SK-N-SH (cell line): ENCODE measurements around the gene SLC12A3. TPM values are rescaled to one million over a fixed set of nuclear protein-coding genes. Genes with fewer than 3 reads are reported as not detected.

Experiments
- CTCF ChIA-PET: fragments of 300-600, 350-600 bp; formaldehyde crosslinking; extraction: SDS; loops from one replicate; lab custom pipeline; 2021; lab: Yijun Ruan, JAX
- POLR2A ChIA-PET: fragments of 350-600 bp; sonication (Branson Sonifier 250); formaldehyde crosslinking; extraction: SDS; loops from one replicate; lab custom pipeline; 2020; ENCODE audit warnings: antibody characterized with exemption, inconsistent platforms; lab: Yijun Ruan, JAX
- DNase-seq: peaks from one replicate; pipeline ENCODE4 v3.0.0; 2012
- H2AFZ ChIP-seq: fragments of 200-600 bp; sonication (generic); 2 replicates; pipeline ENCODE4 v1.8.1; 2016; ENCODE audit warnings: antibody characterized with exemption, mild to moderate bottlenecking, low read depth
- H3F3A ChIP-seq: fragments of 200-600 bp; sonication (generic); replicated peaks from 2 replicates; pipeline ENCODE3; 2016; ENCODE audit warnings: antibody characterized with exemption, mild to moderate bottlenecking; ENCODE audit not compliant: insufficient read depth
- H3K27ac ChIP-seq, 2 experiments: fragments of 200-500 bp in 1 of 2; fragments of 200-600 bp in 1 of 2; sonication (Bioruptor generic) in 1 of 2; sonication (generic), shearing (Covaris generic) in 1 of 2; 2 replicates each; pipeline versions ENCODE4 v1.5.1 to v1.6.1; 2014 to 2016; ENCODE audit warnings: low read depth in 2 of 2, inconsistent platforms in 1 of 2, low read length in 1 of 2, mild to moderate bottlenecking in 1 of 2, mixed read lengths in 1 of 2
- H3K27me3 ChIP-seq: fragments of 200-600 bp; sonication (generic), shearing (Covaris generic); 2 replicates; pipeline ENCODE4 v1.6.1; 2016; ENCODE audit warnings: mixed run types; ENCODE audit not compliant: insufficient read depth
- H3K36me3 ChIP-seq, 2 experiments: fragments of 200-500 bp in 1 of 2; fragments of 200-600 bp in 1 of 2; sonication (Bioruptor generic) in 1 of 2; sonication (generic) in 1 of 2; replicated peaks in 1 of 2; 2 replicates each; pipeline versions ENCODE3 to v1.5.1; 2014 to 2016; ENCODE audit warnings: low read length in 1 of 2, mild to moderate bottlenecking in 1 of 2; ENCODE audit not compliant: insufficient read depth in 2 of 2, control insufficient read depth in 1 of 2
- H3K4me1 ChIP-seq, 2 experiments: fragments of 200-500 bp in 1 of 2; fragments of 200-600 bp in 1 of 2; sonication (Bioruptor generic) in 1 of 2; sonication (generic), shearing (Covaris generic) in 1 of 2; 2 replicates each; pipeline versions ENCODE4 v1.5.1 to v1.6.1; 2014 to 2016; ENCODE audit warnings: low read depth in 1 of 2, low read length in 1 of 2, mixed run types in 1 of 2; ENCODE audit not compliant: insufficient read depth in 2 of 2, control insufficient read depth in 1 of 2
- H3K4me2 ChIP-seq: fragments of 200-600 bp; sonication (generic), shearing (Covaris generic); 2 replicates; pipeline ENCODE4 v1.6.1; 2017; ENCODE audit warnings: mixed run types
- H3K4me3 ChIP-seq, 2 experiments: fragments of 200-500 bp in 1 of 2; fragments of 200-600 bp in 1 of 2; sonication (Bioruptor generic) in 1 of 2; sonication (generic), shearing (Covaris generic) in 1 of 2; 2 replicates each; pipeline versions ENCODE4 v1.5.1 to v1.8.1; 2014 to 2016; ENCODE audit warnings: low read depth in 2 of 2, inconsistent platforms in 1 of 2, low read length in 1 of 2, mild to moderate bottlenecking in 1 of 2, mixed read lengths in 1 of 2, moderate library complexity in 1 of 2
- H3K79me2 ChIP-seq: fragments of 200-600 bp; sonication (generic); 2 replicates; pipeline ENCODE4 v1.8.1; 2017; ENCODE audit warnings: mild to moderate bottlenecking; ENCODE audit not compliant: insufficient read depth
- H3K9ac ChIP-seq: fragments of 200-600 bp; sonication (generic); 2 replicates; pipeline ENCODE4 v1.6.1; 2017; ENCODE audit warnings: mixed run types
- H3K9me2 ChIP-seq: fragments of 200-600 bp; sonication (generic); 2 replicates; pipeline ENCODE4 v1.6.1; 2017; ENCODE audit warnings: mixed run types
- H3K9me3 ChIP-seq: fragments of 200-600 bp; sonication (generic); 2 replicates; pipeline ENCODE4 v1.6.1; 2017; ENCODE audit warnings: mixed run types, mild to moderate bottlenecking, moderate library complexity
- H4K20me1 ChIP-seq: fragments of 200-600 bp; sonication (generic); 2 replicates; pipeline ENCODE4 v1.6.1; 2017; ENCODE audit warnings: mild to moderate bottlenecking, mixed run types; ENCODE audit not compliant: insufficient read depth
- ELF1 ChIP-seq: IDR thresholded peaks from 2 replicates; pipeline ENCODE4 v1.4.0; 2012
- FOXJ3 ChIP-seq: sonication (generic); formaldehyde crosslinking; IDR thresholded peaks from 2 replicates; pipeline ENCODE4 v1.5.1; 2020; ENCODE audit warnings: mild to moderate bottlenecking, missing genetic modification reagents
- MEF2A ChIP-seq: IDR thresholded peaks from 2 replicates; pipeline ENCODE4 v1.4.0; 2012; ENCODE audit warnings: low read depth, borderline replicate concordance
- NRF1 ChIP-seq: IDR thresholded peaks from 2 replicates; pipeline ENCODE4 v1.6.1; 2012; ENCODE audit warnings: low read depth, mild to moderate bottlenecking, low read length
- RAD21 ChIP-seq: IDR thresholded peaks from 2 replicates; pipeline ENCODE4 v1.6.1; 2012; ENCODE audit warnings: mild to moderate bottlenecking, low read length
- RFX5 ChIP-seq: IDR thresholded peaks from 2 replicates; pipeline ENCODE4 v1.6.1; 2012; ENCODE audit warnings: mild to moderate bottlenecking, improper control_type of control experiment, low read length
- RXRA ChIP-seq: IDR thresholded peaks from 2 replicates; pipeline ENCODE4 v1.4.0; 2012; ENCODE audit warnings: low read depth, mild to moderate bottlenecking, borderline replicate concordance
- YY1 ChIP-seq: IDR thresholded peaks from 2 replicates; pipeline ENCODE4 v1.4.0; 2012; ENCODE audit warnings: low read depth, mild to moderate bottlenecking
- WGBS: methylation state at CpG from one replicate; pipeline ENCODE4 v1.1.6; 2017; ENCODE audit warnings: low lambda C conversion rate; 5-methylcytosine and 5-hydroxymethylcytosine counted together
- polyA plus RNA-seq, 3 experiments: library from polyadenylated mRNA; depleted of rRNA; stranded (reverse); fragments of >200 nt; gene quantifications; 2 replicates each; pipeline ENCODE4 v1.2.3, GENCODE V29; 2012
- TF ChIP-seq, protein P1 (sequence below): fragments of 200-600 bp; sonication (generic); IDR thresholded peaks from 2 replicates; pipeline ENCODE4 v1.6.1; 2017; ENCODE audit warnings: antibody characterized with exemption, mild to moderate bottlenecking, moderate library complexity
- TF ChIP-seq, protein P2 (sequence below): IDR thresholded peaks from 2 replicates; pipeline ENCODE4 v1.4.0; 2012; ENCODE audit warnings: low read depth, borderline replicate concordance
- TF ChIP-seq, protein P3 (sequence below): IDR thresholded peaks from 2 replicates; pipeline ENCODE4 v1.6.1; 2012; ENCODE audit warnings: mild to moderate bottlenecking, low read depth, low read length, moderate library complexity

Gene SLC12A3
- polyA plus RNA-seq, 1 of the 3 experiments (the other 2 are of a cell fraction), result not detected

DNA sequence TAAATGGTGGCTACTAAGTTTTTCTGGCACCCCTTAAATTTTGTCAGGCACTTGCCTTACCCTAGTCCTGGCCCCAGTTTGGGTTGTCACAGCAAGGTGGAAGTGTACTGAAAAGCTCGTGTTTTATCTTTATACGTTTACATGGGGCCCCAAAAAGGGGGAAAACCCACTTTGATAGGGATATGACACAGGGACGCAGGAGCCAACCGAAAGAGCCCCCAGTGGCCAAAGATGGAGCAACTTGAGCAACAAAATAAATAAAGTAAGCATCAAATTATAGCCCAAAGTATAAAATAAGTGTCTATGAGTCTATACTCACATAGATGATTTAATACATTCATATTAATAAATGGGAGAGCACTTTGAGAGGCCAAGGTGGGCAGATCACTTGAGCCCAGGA is 91.7 kb downstream of the SLC12A3 start:
- Histone ChIP-seq H3K4me1 (peaks cover 0 to 8% of the 10 kb centered on the region in 2 experiments; a peak in 1 of 4 replicates), H3K79me2 (no peaks in the 10 kb centered on the region), H4K20me1 (no peaks in the 10 kb centered on the region), H3K4me3 (no peak overlapping the region), H3K27ac (no peak overlapping the region), H3K9me3 (no peaks in the 10 kb centered on the region), H3K36me3 (no peaks in the 10 kb centered on the region), H3K9me2 (no peaks in the 10 kb centered on the region), H3K9ac (no peak overlapping the region), H3K27me3 (no peaks in the 10 kb centered on the region), H3K4me2 (no peak overlapping the region), H3F3A (no peaks in the 10 kb centered on the region), H2AFZ (no peak overlapping the region)
- no peak for DNase-seq
- CTCF ChIA-PET, result interaction anchor here (1.0 to 1.3 kb wide), 4 partner anchors 10 to 211 kb away, joined by 3 to 6 read pairs (median 3); partner anchors contain the start of gene NLRC5
- 60% methylated on average over 4 of the region's 4 CpGs for WGBS
- POLR2A ChIA-PET, result no interaction called here
- TF ChIP-seq, protein P1, sequence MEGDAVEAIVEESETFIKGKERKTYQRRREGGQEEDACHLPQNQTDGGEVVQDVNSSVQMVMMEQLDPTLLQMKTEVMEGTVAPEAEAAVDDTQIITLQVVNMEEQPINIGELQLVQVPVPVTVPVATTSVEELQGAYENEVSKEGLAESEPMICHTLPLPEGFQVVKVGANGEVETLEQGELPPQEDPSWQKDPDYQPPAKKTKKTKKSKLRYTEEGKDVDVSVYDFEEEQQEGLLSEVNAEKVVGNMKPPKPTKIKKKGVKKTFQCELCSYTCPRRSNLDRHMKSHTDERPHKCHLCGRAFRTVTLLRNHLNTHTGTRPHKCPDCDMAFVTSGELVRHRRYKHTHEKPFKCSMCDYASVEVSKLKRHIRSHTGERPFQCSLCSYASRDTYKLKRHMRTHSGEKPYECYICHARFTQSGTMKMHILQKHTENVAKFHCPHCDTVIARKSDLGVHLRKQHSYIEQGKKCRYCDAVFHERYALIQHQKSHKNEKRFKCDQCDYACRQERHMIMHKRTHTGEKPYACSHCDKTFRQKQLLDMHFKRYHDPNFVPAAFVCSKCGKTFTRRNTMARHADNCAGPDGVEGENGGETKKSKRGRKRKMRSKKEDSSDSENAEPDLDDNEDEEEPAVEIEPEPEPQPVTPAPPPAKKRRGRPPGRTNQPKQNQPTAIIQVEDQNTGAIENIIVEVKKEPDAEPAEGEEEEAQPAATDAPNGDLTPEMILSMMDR, result no peak; the same call in 1 of the 2 replicates
- no peak for TF ChIP-seq NRF1
- TF ChIP-seq MEF2A, result no peak
- TF ChIP-seq, protein P2, sequence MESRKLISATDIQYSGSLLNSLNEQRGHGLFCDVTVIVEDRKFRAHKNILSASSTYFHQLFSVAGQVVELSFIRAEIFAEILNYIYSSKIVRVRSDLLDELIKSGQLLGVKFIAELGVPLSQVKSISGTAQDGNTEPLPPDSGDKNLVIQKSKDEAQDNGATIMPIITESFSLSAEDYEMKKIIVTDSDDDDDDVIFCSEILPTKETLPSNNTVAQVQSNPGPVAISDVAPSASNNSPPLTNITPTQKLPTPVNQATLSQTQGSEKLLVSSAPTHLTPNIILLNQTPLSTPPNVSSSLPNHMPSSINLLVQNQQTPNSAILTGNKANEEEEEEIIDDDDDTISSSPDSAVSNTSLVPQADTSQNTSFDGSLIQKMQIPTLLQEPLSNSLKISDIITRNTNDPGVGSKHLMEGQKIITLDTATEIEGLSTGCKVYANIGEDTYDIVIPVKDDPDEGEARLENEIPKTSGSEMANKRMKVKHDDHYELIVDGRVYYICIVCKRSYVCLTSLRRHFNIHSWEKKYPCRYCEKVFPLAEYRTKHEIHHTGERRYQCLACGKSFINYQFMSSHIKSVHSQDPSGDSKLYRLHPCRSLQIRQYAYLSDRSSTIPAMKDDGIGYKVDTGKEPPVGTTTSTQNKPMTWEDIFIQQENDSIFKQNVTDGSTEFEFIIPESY, result no peak
- TF ChIP-seq FOXJ3 (CRISPR knock-in tag), result no peak
- TF ChIP-seq, protein P3, sequence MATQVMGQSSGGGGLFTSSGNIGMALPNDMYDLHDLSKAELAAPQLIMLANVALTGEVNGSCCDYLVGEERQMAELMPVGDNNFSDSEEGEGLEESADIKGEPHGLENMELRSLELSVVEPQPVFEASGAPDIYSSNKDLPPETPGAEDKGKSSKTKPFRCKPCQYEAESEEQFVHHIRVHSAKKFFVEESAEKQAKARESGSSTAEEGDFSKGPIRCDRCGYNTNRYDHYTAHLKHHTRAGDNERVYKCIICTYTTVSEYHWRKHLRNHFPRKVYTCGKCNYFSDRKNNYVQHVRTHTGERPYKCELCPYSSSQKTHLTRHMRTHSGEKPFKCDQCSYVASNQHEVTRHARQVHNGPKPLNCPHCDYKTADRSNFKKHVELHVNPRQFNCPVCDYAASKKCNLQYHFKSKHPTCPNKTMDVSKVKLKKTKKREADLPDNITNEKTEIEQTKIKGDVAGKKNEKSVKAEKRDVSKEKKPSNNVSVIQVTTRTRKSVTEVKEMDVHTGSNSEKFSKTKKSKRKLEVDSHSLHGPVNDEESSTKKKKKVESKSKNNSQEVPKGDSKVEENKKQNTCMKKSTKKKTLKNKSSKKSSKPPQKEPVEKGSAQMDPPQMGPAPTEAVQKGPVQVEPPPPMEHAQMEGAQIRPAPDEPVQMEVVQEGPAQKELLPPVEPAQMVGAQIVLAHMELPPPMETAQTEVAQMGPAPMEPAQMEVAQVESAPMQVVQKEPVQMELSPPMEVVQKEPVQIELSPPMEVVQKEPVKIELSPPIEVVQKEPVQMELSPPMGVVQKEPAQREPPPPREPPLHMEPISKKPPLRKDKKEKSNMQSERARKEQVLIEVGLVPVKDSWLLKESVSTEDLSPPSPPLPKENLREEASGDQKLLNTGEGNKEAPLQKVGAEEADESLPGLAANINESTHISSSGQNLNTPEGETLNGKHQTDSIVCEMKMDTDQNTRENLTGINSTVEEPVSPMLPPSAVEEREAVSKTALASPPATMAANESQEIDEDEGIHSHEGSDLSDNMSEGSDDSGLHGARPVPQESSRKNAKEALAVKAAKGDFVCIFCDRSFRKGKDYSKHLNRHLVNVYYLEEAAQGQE, result no peak
- TF ChIP-seq RXRA, result no peak
- no peak for TF ChIP-seq RFX5
- no peak for TF ChIP-seq RAD21
- TF ChIP-seq ELF1, result no peak
- no peak for TF ChIP-seq YY1
